Measurements from ENCODE around the gene CALD1. TPM values are rescaled to one million over a fixed set of nuclear protein-coding genes. Genes with fewer than 3 reads are reported as not detected.
A peak's percentile ranks its signal among the peaks of the same experiment; 100 is the strongest.

CALD1 gene
- total RNA-seq, 1 donor from 2014 or later: 228 TPM

DNA sequence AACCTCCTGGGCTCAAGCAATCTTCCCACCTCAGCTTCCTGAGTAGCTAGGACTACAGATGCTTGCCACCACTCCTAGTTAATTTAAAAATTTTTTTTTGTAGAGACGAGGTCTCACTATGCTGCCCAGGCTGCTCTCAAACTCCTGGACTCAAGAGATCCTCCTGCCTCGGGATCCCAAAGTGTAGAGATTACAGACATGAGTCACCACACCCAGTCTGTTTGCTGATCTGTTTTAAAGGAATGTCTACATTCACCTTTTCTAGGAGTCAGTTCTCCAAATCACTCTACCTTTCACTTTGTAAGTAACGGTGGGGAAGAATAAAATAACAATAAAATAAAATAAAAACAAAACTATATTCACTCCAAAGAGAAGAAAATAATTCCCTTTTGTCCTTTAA lies 120.3 kb downstream of the CALD1 start:
- DNase-seq: no peak

- DNase-seq: no peak
Measured at GRCh38 chr7:134900166-134900982, 120.9 kb downstream of the CALD1 start.

- no peak for DNase-seq
Measured at GRCh38 chr7:134901389-134902020, 122.1 kb downstream of the CALD1 start.

GRCh38 chr7:134902058-134902457 lies 122.6 kb downstream of the CALD1 start:
- DNase-seq: no peak

GRCh38 chr7:134903073-134903790 lies 123.8 kb downstream of the CALD1 start:
- DNase-seq: no peak

DNA sequence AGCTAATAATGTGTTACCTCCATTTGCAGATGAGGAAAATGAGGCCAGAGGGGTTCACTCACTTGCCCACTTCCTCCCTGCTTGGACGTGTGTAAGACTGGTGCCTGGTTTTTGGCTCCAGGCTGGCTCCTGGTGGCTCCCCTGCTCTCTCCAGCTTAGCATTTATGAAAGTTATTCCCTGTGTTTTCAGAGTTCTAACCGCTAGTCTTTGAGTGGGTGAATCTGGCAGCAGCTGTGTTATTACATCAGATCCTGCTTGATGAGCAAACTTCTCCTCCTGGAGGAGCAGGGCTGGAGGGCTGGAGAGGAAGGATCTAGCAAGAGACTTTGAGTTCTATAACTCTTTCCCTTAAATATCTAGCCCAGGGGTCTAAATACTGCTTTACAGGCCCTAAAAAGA lies 125.9 kb downstream of the CALD1 start:
- peak; percentile 57 for DNase-seq

- DNase-seq: no peak
Measured at GRCh38 chr7:134907000-134907399, 127.6 kb downstream of the CALD1 start.

GRCh38 chr7:134907639-134908038 lies 128.2 kb downstream of the CALD1 start:
- no peak for DNase-seq

GRCh38 chr7:134908289-134908688 lies 128.9 kb downstream of the CALD1 start:
- DNase-seq: no peak

DNA sequence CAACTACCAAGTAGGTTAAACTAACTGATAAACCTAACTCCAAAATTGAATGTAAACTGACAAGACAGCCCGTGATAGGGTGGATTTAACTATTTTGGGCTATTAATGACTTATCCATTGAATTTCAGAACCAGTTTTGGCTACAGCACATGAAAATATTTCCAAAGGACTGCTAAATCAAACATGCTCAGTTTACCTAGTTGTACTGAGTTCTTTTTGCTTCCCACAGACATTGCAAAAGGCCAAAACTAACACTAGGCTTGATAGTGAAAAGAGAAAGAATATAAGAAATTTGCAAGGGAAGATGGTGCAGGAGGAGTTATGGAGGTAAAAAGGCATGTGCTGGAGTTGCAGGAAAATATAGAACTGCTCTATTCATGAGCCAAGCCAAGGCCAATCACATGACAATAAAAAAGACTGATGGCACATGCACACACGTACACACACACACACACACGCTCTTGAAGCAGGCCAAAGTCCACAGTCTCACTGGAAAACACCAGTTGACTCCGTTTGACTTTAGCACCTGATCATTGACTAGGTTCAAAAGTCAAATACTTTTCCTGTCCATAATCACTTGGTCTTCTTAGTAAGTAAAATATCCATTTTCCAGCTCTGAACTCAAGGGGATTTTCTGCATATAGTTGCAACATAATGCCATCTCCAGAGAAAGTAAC lies 130.9 kb downstream of the CALD1 start:
- no peak for DNase-seq

DNA sequence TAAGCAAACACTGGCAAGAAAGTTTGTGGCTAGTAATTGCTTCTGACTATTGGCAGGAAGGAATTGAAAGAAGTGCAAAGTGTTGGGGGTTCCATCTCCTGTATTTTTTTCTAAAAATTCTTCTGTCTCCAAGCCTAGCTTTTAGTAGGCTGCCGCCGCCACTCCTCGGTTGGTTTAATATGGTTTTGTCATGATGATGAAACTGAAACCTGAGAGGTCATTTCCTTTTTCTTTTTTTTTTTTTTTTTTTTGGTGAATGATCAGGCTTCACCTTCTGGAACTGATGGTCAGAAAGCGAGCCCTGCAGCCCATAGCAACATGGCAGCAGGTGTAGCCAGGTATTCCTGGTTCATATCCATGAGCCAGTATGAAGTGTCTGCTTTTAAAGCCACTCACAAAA lies 131.5 kb downstream of the CALD1 start:
- no peak for DNase-seq

GRCh38 chr7:134916171-134916883 lies 136.9 kb downstream of the CALD1 start:
- DNase-seq: no peak

DNA sequence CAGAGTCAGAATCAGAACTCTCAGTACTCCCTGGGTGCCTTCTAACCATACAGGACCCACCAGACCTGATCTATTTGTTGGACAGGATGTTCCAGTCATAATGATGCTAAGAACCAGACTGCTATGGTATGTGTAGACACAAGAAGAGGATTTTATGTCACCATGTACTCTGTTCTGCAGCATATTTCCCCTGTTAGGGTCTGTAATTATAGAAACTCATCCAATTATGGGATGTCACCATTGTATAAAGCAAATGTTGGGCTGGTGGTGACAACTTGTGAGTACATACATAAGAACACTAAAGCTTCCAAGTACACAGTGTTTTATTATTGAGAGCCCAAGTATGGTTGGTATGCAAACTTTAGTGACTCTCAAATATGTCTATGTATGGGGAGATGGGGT lies 139.8 kb downstream of the CALD1 start:
- no peak for DNase-seq

GRCh38 chr7:134920026-134920753 lies 140.8 kb downstream of the CALD1 start:
- DNase-seq: no peak

- no peak for DNase-seq
Measured at GRCh38 chr7:134922720-134923704, 143.6 kb downstream of the CALD1 start.

DNA sequence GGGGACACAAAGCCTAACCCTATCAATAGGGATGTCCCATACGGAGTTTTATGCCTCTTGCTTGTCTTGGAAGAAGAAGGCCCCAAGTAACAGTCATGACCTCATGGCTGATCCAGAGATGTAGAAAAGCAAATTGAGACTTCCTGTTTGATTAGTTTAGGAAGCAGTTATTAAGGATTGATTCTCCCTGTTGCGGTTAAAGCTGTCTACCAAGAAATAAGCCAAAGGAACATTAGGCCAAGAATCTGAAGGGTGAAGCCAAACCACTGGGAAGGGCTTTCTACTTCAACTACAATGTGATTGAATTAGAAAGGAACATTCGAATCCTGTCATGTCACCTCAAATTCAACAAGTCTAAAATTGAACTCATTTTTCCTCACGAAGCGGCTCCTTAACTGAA lies 146.3 kb downstream of the CALD1 start:
- no peak for DNase-seq

DNA sequence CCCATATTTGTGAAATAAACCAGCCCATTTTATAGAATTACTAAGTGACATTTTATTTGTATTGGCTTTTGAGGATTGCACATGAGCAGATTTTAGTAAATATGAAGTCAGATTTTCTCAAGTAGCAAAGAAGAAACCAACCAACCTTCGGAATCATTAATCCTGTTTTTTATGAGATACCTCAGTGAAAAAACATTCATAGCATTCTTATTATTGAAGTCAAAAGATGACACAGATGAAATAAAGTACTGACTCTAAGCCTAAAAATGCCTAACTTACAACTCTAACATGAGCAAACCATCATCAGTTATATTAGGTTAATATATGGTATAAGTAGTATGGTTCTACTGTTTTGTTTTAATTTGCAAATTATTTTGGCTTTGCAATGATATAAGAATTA lies 147.0 kb downstream of the CALD1 start:
- DNase-seq: no peak

- no peak for DNase-seq
Measured at GRCh38 chr7:134927076-134927475, 147.6 kb downstream of the CALD1 start.

DNA sequence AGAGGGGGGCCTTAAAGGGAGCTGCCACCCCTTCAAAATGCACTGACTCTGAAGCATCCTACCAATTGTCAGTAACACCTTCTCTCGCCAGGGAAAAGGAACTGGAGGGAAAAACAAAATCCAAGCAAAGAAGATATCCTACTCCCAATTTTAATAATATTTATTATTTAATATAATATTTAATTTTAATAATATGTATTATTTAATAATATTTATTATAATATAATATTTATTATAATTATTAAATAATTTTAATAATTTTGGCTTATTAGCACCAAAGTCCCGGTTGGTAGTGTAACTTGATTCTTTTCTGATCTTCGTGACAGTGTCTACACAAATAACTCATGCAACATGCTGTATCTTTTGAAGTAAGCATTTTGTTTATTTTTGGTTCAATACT lies 148.3 kb downstream of the CALD1 start:
- DNase-seq: no peak

- no peak for DNase-seq
Measured at GRCh38 chr7:134928554-134928953, 149.1 kb downstream of the CALD1 start.
